Left kidney (tissue), 2 donors: ENCODE data around the gene IP6K2. TPM values are rescaled to one million over a fixed set of nuclear protein-coding genes. Genes with fewer than 3 reads are reported as not detected.

Source experiments
- DNase-seq: peaks from one replicate; pipeline ENCODE4 v3.0.0-alpha.2; 2013
- polyA plus RNA-seq: library from polyadenylated mRNA; unstranded; fragments of 120-200 nt; gene quantifications from one replicate; pipeline ENCODE4 v1.2.1, GENCODE V29; 2013; ENCODE audit not compliant: insufficient read length

The IP6K2 gene
- polyA plus RNA-seq, 1 donor = 241 TPM

DNA sequence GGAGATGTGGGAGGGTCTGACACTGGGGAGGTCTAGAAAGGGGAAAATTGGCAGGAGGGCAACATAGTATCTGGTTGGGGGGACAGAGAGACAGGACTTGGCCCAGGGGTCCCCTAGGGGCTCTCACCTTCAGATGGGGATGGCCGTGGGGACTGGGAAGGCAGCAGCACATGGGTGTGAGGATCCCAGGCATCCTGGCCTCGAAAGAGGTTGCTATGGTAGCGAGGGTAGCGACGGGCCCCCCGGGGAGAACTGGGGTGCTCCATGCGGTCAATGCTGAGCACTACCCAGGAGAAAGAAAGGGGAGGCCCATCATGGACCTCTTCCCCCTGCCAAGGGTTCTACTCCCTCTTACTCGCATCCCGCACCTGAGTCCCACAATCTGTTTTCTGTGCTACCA lies 69.3 kb downstream of the IP6K2 start:
- DNase-seq = no peak

DNA sequence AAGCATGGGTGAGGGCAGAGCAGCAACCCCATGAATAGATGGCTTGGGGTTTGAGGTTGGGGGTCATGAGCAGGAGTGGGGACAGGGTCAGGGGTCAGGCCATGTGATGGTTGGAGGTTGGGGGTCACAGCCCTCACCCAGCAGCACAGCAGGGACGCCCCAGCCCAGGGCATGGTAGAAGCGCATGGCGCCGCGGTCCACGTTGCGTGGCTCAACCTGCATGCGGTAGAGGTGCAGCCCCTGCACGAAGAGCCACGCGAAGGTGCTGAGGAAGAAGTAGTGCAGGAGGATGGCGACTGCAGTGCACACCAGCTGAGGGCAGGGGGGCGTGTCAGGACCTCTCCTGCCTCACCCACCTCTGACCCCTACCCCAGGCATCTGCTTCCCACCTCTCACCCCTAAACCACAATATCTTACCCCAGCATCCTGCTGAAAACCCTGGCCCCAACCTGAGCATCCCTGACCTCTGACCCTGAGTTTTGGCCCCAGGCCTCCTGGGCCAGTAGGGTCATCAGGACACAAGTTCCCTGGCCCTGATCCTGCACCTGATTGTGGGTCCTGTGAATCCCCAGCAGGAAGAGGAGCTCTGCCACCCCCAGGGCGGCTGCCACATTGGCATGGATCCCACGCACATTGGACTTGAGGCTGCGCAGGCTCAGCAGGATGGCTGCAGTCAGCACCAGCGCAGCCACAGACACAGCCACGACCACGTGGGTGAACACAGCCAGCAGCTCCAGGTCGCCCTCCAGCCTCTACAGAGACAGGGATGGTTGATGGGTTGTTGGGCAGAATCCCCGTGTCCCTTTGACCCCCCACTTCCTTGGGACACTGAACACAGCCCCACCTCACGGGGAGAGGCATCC lies 71.9 kb downstream of the IP6K2 start:
- DNase-seq = no peak

DNA sequence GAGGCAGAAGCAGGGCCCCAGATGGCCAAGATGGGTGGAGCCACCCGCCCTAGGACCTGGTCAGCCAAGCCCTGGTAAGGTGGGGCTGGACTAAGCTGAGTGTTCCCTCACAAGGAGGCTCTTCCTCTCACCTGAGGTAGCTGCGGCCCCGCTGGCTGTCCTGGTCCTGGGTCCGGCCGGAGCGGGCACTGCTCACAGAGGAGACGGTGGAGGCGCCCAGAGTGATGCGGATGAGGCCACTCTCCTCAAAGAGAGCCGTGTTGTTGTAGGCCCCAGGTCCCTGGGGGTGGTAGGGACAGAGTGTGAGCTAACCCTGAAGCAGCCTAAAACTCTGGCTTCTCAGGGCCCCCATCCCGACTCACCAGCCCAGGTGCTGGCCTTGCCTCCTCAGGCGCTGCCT lies 74.4 kb downstream of the IP6K2 start:
- no peak for DNase-seq

DNA sequence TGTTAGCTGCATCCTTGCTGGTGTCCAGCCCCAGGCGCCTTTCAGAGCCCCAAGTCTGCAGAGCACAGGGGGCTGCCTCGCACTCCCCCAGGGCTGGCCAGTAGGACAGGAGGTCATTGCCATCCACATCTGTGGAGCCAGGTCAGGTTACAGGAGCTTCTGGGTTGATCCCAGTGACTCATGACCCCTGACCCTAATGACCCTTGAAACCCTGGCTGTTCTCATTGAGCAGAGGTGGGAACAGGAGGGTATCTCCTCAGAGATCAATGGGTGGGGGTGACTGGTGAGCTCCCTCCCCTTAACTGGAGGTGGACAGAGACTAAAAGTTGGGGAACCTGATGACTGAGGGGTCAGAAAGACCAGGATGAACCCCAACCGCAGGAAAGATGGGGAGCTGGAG lies 75.6 kb downstream of the IP6K2 start:
- no peak for DNase-seq

DNA sequence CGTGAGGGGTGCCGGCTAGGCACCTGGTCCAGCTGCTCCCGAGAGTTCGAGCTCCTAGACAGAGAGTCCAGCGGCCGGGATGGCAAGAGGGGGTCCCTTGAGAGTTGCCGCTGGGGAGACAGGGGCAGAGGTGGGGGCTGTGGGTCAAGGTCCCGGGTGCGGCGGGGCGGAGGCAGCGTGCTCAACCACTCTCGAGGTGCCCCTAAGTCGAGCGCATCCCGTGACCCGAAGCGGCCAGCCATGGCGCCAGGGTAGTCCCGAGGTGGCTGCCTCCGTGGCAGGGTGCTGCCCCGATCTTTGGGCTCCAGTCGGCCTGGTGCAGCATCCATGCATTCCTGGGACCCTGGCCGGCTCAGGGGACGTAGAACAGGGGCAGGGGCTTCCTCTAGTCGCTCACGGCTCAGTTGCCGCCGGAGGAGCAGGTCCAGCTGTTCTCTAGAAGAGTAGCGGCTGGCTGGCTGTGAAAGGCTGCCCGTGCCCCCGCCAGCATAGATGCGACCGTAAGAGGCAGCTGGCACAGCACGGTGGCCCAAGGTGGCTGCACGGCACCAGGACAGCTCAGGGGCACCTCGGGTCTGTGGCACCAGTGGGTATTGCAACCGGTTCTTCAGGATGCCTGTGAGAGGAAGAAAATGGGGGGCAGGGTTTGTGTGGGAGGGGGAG lies 76.9 kb downstream of the IP6K2 start:
- no peak for DNase-seq

Other genes with a start within 250 kb of the IP6K2 start
- gene SHISA5, start 213.0 kb downstream of the IP6K2 start, polyA plus RNA-seq = 90.9 TPM
- 4.3 TPM for gene PFKFB4, start 160.4 kb downstream of the IP6K2 start, polyA plus RNA-seq
- 0.37 TPM for gene UCN2, start 153.4 kb downstream of the IP6K2 start, polyA plus RNA-seq
- 21.6 TPM for gene COL7A1, start 121.9 kb downstream of the IP6K2 start, polyA plus RNA-seq
- 269 TPM for gene UQCRC1, start 107.6 kb downstream of the IP6K2 start, polyA plus RNA-seq
- not detected for gene TMEM89, start 95.5 kb downstream of the IP6K2 start, polyA plus RNA-seq
- 31.8 TPM for gene SLC26A6, start 81.8 kb downstream of the IP6K2 start, polyA plus RNA-seq
- gene CELSR3, start 54.3 kb downstream of the IP6K2 start, polyA plus RNA-seq = 1.1 TPM
- 16.2 TPM for gene NCKIPSD, start 31.3 kb downstream of the IP6K2 start, polyA plus RNA-seq
- gene PRKAR2A, start 130.7 kb upstream of the IP6K2 start, polyA plus RNA-seq = 47.8 TPM
- 20.9 TPM for gene SLC25A20, start 181.7 kb upstream of the IP6K2 start, polyA plus RNA-seq
- gene ARIH2, start 201.6 kb upstream of the IP6K2 start, polyA plus RNA-seq = 112 TPM